Esophagus muscularis mucosa (tissue), 3 donors: ENCODE measurements around the gene LRRC8D.

Source experiments
- POLR2A ChIP-seq: fragments of 450-650 bp; IDR thresholded peaks from one replicate; pipeline ENCODE4 v1.6.1; 2017; ENCODE audit warnings: antibody characterized with exemption, moderate library complexity, mild to moderate bottlenecking, low read depth
- TF ChIP-seq, protein P1 (sequence below), 3 experiments: fragments of 200-600 bp in 2 of 3; fragments of 450-650 bp in 1 of 3; sonication (generic) in 2 of 3; IDR thresholded peaks; one replicate each; pipeline ENCODE4 v1.5.1; 2017 to 2019; ENCODE audit warnings: antibody characterized with exemption in 3 of 3, mild to moderate bottlenecking in 2 of 3, moderate library complexity in 1 of 3

DNA sequence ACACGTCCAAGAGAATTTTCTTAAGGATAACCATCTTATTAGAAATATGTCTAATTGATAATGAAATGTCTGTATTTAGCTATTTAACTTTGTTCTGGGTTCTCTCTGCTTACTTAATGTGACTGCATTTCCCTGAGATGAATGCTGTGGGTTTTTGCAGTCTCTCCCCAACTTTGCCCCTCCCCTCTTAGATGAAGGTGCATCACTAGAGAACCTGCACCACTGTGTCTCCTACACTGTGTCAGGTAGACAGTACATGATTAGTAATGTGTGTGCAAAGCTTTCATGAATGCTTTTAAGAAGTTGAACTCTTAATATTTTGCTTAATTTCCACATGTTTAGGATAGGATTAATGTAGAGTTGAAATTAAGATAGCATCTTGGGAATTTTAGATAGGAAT lies 51.7 kb downstream of the LRRC8D start:
- TF ChIP-seq, protein P1, sequence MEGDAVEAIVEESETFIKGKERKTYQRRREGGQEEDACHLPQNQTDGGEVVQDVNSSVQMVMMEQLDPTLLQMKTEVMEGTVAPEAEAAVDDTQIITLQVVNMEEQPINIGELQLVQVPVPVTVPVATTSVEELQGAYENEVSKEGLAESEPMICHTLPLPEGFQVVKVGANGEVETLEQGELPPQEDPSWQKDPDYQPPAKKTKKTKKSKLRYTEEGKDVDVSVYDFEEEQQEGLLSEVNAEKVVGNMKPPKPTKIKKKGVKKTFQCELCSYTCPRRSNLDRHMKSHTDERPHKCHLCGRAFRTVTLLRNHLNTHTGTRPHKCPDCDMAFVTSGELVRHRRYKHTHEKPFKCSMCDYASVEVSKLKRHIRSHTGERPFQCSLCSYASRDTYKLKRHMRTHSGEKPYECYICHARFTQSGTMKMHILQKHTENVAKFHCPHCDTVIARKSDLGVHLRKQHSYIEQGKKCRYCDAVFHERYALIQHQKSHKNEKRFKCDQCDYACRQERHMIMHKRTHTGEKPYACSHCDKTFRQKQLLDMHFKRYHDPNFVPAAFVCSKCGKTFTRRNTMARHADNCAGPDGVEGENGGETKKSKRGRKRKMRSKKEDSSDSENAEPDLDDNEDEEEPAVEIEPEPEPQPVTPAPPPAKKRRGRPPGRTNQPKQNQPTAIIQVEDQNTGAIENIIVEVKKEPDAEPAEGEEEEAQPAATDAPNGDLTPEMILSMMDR (IDR thresholded peaks at IDR 0.05) = no peak
- TF ChIP-seq POLR2A = no peak
